SKM-1 treated with dmso at 0.1 percent for 144 hours (cell line): ENCODE results near the gene NSMF.
A peak's percentile ranks its signal among the peaks of the same experiment; 100 is the strongest.

Experiments used
- DNase-seq: peaks from one replicate; lab custom pipeline; 2025; ENCODE audit not compliant: unreplicated experiment; lab: John Stamatoyannopoulos, UW

Gene NSMF

DNA sequence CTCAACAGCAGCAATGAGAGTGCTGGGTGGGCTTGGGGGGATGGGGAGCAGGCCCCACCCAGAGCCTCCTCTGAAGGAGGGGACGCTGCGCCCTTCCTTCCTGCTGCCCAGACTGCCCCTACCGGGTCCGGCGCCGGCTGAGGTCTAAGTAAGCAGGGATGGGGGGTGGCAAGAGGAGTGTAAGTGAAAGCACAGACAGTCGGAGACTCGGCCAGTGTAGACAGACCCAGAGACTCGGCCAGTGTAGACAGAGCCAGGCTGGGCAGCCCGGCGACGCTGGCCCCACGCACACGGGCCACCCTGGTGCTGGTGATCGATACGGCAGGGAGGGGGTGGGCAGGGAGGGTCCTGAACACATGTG is 10.6 kb downstream of the NSMF start:
- no peak for DNase-seq

DNA sequence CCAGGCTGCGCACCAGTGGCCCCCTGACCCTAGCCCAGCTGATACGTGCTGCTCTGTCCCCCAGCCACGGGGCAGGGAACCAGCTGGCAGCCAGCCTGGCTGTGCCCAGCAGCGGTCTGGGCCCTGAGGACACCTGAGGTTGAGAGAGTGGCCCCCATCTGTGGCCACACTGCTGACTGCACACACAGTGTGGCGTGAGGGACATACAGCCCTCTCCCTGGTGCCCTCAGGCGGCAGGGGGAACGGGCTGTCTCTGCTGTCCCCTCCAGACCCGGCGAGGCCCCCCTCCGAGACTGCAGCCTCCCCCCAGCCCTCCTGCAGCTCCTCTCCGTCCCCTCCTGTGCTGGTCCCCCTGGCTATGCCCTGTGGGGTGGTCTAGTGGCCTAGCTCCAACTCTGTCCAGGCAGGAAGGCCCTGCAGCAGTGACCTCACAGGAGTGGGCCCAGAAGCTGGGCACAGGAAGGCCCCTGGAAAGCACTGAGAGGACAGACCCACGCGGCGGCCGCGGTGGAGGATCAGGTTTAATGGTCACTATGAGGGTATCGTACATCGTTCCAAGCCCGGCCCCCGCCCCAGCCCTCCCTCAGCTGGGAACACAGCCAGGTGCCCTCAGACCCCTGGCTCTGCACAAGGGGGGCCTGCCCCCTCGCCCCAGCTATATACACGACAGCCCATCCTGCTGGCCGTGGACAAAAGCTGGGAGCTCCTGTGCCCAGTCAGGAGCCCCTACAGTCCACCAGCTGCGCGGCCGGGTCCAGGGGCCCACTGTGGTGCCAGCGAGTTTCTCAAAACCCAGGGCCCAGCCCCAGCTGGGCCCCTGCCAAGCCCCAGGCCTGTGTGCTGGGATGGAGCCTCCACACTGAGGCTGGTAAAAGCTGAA is 11.2 kb downstream of the NSMF start:
- DNase-seq, result no peak

DNA sequence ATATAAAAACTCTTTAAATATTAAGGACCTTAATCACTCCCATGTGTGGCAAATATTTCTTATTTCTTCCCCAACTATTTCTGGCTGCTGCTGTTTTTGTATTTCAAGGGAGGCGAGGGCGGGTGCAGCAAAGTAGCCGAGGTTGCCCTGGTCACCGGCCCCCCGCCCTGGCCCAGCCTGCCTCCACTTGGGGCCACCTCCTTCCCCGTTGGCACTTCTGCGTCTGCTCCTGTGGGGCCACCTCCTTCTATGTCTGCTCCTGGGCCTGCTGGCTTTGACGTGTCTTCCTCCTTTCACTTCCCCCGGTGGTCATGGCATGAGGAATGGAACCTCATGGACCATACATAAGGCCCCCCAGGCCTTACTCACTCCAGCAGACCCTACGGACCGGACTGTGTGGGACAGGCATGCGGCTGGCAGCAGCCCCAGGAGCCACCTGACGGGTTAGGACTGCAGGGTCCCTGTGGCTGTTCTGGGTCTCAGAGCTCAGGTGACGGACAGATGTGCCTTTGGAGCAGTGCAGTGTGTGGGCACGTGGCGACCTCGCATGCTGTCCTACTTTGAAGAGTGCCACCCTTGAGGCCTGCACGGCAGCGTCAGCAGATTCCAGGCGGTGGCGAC is 12.2 kb downstream of the NSMF start:
- peak; percentile 48 for DNase-seq

DNA sequence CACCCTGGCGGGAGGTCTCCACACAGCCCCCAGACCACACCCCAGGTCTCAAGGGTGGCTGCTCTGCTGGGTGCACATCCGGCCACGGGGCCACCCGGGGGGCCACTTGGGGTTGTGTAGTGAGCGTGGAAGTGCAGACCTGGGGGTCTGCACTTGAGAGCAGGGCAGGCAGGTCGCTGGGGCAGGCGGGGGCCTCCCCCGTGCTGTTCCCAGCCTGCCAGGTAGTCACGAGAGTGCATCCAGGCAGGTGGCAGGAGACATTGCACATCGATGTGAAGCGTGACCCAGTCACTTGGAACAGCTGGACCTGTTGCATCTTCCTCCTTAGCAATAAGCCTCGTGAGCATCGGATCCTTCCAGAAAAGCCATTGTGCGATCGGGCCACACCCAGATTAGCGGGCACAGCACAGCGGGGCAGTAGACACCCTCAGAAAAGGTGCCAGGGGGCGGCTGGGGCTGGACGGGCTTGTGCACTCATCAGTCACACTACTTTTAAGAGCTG is 13.2 kb downstream of the NSMF start:
- DNase-seq, result no peak

DNA sequence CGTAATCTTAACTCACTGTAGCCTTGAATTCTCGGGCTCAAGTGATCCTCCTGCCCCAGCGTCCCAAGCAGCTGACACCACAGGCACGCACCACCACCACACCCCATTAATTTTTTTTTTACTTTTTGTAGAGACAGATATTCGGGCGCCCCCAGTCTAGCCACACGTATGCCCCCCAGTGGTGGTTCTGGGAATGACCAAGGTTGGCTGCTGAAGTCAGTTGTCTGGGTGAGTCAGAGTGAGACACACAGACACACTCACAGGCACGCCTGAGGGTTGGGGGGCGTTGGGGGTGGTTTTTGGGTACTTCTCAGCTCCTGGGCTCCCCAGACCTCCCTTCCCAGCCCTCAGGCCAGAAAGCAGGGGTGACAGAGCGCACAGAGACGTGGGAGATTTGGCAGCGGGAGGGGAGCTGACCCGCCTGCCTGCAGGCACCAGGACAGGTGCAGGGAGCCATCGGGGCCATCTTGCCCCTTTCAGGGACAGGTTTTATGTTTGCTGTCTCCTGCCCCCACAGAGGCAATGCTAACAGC is 13.8 kb downstream of the NSMF start:
- DNase-seq, result peak; percentile 19

DNA sequence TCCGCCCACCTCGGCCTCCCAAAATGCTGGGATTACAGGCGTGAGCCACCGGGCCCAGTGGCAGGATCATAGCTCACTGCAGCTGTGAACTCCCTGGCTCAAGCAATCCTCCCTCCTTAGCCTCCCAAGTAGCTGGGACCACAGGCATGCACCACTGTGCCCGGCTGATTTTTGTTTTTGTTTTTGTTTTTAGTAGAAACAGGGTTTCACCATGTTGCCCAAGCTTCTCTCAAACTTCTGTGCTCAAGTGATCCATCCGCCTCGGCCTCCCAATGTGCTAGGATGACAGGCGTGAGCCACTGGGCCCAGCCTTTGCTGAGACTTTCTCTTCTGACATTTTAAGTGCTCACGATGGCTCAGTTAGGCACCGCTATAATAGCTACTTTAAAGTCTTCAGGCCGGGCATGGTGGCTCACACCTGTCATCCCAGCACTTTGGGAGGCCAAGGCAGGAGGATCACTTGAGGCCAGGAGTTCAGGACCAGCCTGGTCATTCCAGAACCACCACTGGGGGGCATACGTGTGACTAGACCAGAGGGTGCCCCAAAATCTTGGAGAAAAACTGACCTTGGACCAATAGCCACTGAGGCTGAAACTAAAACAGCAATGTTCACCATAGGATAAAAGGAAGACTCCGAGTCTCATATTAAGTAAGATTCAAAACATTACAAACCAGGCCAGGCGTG is 14.9 kb downstream of the NSMF start:
- DNase-seq, result no peak

DNA sequence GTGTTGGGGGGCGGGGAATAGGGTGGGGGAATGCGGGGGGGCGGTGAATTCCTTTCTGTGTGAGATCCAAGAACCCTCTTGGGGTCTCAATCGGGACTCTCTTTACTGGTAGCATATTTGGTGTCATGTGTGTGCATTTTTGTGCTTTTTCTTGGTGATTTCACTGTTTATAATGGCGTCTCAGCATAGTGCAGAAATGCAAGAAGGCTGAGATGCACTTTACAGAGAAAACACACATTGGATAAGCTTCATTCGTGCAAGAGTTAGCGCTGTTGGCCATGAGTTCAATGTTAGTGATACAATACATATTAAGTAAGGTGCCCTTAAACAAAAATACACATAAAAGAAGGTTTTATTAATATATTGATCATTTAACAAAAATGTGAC is 17.2 kb downstream of the NSMF start:
- no peak for DNase-seq

DNA sequence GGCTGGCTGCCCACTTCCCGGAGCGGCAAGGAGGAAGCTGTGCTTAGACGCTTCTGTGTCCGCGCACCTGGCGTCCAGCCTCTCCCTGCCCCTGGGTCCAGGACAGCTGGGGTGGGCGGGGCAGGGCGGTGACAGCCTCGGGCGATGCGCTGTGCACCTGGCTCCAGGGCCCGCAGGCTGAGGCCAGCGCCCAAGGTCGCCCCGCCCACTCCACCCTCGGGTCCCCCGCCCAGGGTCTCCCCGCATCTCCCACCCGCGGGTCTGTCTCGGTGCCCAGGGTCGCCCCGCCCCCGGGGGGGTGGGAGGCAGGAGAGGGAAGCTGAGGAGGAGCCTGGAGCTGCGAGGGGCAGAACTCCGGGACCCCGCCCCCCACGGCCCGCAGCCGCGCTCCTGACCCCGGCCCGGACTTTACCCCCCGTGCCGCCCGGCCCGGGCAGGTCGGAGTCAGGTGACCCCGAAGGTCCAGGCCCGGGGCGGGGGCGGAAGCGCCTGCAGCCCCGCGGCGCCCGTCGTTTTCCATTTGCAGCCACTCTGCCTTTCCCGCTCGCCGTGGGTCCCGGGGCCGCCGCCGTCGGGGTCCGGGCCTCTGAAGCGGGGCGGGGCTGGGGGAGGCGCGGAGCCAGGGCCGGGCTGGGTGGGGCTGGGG is 17.7 kb downstream of the NSMF start, which contains the start of gene ENTPD8:
TSS of gene ENTPD8 (minus strand) at position 69 of the 646 bp plus-strand sequence. CDS start 3,072 bp downstream, outside the sequence.
- no peak for DNase-seq

DNA sequence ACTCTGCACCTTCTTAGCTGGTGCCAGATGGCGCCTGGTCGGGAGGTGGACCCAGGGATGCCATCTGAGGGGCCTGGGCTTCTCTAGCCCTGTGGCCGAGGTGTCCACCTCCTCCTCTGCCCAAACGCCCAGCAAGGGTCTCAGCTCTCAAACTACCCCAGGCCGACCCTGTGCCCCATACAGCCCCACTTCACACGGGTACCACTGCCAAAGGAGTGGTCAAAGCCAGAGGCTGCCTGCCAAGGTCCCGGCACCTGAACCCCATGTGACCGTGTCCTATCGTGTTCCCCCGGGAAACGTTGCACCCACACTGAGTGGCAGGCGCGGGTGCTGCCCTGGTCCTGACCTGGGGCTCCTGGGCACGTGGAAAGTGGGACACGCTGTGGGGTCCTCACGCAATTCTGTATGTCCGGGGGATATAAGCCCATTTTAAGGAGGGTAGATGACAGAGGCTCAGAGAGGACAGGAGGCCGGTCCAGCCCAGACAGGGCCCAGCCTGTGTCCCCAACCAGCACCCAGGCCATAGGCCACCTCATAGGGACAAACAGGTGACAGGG is 19.9 kb downstream of the NSMF start:
- no peak for DNase-seq

DNA sequence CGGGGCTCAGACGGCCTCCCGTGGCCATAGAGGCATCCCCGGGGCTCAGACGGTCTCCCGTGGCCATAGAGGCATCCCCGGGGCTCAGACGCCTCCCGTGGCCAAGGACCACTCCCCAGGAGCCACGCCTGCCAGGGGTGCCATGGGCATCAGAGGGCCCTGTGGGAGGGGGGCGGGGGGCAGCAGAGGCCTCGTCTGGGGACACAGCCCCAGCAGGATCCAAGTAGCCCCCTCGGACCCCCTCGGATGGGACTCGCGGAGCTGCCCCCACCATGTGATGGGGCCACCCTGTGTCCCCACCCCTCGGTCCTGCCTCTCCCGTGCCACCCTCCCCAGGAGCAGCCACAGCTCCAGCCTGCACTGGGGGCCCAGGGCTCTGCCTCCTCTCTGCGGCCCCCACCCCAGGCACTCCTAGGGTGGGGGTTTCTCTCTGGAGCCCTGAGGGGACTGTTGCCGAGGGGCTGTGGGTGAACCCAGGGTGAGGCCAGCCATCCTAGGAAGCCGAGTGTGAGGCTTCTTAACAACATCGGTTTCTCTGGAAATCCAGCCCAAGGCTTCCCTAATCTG is 20.5 kb downstream of the NSMF start:
- no peak for DNase-seq

DNA sequence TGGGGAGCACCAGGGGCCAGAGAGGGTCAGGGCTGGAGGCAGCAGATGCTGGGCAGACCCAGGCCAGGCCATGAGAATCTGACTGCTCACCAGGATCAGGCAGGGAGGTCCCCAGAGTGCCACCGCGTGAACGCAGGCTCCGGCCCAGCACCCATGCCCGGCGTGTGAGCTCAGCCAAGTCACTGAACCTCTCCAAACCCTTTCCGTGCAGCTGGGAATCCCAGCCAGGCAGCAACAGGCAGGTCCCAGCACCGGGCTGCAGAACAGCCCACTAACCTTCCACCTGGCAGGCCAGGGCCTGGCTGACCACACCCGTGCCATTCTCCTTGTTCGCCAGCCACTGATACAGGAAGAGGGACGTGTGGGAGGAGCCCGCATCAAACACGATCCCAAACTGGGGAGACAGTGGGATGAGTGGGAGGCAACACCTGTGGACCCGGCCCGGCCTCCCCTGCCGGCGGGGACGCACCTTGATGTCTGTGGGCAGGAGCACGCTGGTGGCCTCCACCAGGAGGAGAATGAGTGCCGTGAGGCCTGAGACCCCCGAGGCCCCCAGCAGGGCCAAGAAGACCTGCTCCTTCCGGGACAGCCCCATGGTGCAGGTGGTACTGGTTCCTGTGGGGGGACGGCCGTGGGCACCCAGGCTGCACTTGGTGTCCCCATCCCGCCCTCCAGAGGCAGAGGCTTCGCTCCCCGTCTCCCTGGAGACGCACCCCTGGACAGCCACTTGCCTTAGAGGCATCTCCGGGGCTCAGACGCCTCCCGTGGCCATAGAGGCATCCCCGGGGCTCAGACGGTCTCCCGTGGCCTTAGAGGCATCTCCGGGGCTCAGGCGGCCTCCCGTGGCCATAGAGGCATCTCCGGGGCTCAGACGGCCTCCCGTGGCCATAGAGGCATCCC is 21.2 kb downstream of the NSMF start:
- DNase-seq, result no peak

DNA sequence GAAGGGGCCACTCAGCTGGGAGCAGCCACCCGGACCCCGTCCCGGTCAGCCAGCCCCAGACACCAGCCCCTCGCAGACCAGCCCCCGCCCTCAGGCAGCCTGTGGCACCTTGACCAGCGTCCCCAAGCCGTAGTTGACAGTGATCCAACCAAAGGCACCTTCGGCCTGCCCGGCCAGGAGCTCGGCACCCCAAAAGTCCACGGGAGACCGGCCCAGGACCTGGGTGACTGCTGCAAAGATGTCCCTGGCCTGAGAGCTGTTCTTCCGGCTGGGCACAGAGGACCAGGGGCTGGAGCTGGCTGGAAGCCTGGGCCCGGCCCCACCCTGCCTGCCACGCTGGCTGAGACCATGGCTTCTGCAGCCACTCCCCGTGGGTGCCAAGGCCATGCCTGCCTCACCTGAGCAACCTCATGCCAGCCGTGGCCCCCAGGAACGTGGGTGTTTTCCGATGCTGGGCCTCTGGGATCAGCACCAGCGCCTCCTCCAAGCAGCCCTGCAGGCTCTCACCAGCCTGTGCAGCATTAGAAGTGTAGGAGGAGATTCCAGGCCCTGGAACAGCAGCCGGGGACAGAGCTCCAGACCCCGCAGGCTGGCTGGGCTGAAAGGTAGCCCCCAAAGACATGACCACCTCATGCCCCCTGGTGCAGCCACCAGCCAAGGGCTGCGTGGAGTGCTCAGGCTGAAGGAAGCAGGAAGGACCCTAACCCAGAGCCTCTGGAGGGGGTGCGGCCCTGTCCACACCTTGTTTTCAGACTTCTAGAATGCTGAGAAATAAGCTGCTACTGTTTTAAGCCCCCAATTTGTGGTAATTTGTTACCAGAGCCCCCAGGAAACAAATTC is 22.2 kb downstream of the NSMF start:
- DNase-seq, result no peak

DNA sequence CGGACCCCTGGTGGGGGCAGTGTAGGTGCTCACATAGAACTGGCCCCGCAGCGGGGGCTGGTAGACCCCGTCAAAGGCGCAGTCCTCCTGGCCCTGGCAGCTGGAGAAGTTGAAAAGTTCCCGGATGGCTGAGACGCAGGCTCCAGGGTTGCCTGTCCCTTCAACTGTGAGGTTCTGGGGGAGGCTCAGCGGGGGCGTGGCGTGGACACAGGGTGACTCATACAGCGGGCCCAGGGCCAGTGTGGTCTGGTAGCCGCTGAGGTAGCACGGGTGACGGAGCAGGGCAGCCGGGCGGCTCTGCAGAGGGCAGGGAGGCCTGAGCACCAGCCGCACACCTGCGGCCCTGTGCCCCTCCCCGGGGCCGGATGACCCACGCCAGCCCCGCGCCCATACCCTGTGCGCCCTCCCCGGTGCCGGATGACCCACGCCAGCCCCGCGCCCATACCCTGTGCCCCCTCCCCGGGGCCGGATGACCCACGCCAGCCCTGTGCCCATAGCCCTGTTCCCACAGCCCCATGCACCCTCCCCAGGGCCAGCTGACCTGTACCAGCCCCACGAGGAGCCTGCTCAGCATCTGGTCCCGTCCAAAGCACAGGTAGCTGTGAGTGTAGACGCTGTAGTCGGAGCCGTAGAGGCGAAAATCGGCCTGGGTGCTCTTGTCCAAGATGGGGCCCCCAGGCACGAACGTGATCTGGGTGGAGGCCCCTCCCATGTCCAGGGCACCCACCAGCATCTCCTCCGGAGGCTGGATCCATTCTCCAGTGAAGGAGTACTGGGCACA is 23.0 kb downstream of the NSMF start:
- DNase-seq, result no peak

DNA sequence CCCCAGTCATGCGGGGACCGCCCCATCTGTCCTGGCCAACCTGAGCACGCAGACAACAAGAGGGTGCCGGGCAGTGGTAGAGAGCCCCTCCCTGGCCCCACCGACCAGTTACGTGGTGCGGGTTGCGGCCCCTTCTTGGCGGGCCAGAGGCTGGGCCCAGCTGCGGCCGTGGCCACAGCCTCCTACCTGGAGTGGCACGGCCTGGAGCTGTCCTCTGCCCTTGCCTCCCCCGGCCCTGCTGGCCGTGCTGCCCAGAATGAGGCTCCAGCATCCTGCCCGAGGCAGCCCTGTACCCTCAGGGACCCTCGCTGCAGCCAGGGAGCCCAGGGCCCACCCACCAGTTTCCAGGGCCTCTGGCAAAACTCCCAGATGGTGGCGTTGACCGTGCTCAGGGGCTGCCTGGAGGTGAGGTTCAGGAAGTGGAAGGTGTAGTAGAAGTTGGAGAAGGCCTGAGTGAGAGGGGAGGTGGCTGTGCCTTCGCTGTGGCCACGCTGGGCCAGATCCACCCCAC is 23.7 kb downstream of the NSMF start:
- no peak for DNase-seq

DNA sequence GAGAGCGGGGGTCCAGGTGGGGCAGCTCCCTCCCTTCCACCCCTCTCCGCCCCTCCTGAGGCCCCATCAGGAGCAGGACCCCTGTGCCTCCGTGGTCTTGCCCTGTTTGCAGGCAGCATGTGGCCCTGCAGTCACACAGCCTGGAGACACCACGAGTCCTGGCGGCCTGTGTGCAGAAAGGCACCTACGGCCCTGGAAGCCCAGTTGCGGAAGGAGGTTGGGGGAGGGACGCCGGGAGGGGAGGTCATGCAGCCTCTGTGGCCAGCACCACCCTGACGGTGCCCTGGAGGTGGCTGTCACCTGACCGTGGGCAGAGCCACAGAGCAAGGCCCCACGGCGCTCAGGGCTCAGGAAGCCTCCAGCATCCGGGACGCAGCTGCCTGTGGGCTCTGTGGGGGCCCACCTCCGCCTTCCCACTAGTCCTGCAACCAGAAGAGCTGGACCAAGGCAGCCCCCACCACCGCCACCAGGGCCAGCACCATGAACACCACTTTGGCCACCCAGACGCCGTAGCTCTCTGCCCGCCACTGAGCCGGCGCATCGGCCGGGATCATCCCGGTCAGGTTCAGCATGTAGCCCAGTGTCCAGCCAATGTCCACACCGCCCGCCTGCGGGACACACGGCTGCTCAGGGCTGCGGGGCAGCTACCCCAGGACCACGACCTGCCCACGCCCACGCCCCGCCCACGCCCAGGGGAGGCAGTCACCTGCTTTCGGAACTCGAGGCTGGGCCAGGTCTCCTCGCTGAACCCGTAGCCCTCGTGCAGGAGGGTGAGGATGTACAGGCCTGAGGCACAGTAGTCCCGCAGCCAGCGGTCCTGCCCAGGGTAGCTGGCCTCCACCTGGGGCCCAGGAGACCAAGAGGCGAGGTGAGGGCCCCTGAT is 24.4 kb downstream of the NSMF start:
- DNase-seq, result no peak

DNA sequence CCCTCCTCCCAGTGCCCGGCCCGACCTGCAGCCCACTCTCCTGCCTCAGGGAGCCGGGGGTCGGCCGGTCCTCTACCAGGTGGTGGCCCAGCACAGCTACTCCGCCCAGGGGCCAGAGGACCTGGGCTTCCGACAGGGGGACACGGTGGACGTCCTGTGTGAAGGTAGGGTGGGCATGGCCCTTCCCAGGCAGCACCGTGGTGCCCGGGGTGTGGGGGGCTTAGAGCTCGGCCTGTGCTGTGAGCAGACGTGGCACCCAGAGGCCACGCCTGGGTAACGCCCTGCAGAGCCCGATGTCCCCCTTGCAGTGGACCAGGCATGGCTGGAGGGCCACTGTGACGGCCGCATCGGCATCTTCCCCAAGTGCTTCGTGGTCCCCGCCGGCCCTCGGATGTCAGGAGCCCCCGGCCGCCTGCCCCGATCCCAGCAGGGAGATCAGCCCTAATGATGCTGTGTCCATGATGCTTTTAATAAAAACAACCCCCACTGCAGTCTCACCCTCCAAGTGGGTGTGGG is 25.2 kb downstream of the NSMF start:
- no peak for DNase-seq
